DOHH2 (cell line): ENCODE data around the gene BTBD10.

ENCODE experiments used
- H3F3A ChIP-seq: fragments of 200-600 bp; sonication (generic), shearing (Covaris generic); 2 replicates; pipeline ENCODE4 v1.6.0; 2016; ENCODE audit warnings: antibody characterized with exemption, mild to moderate bottlenecking; ENCODE audit not compliant: control insufficient read depth, insufficient read depth
- H3K27ac ChIP-seq: fragments of 200-600 bp; sonication (generic); 2 replicates; pipeline ENCODE4 v1.5.1; 2014; ENCODE audit warnings: low read depth, mild to moderate bottlenecking, low read length, moderate library complexity
- H3K27me3 ChIP-seq: fragments of 200-600 bp; sonication (generic); 2 replicates; pipeline ENCODE4 v1.6.1; 2014; ENCODE audit warnings: mild to moderate bottlenecking, low read length, mixed read lengths; ENCODE audit not compliant: control insufficient read depth
- H3K36me3 ChIP-seq: fragments of 200-600 bp; sonication (generic); 2 replicates; pipeline ENCODE4 v1.6.1; 2014; ENCODE audit warnings: mild to moderate bottlenecking, low read length, moderate library complexity, mixed read lengths; ENCODE audit not compliant: control insufficient read depth
- H3K4me1 ChIP-seq: fragments of 200-600 bp; sonication (generic); 2 replicates; pipeline ENCODE4 v1.6.1; 2014; ENCODE audit warnings: mild to moderate bottlenecking, low read length, mixed read lengths; ENCODE audit not compliant: control insufficient read depth
- H3K4me2 ChIP-seq: fragments of 200-600 bp; sonication (generic); 2 replicates; pipeline ENCODE4 v1.6.0; 2014; ENCODE audit warnings: mild to moderate bottlenecking, low read length, moderate library complexity
- H3K4me3 ChIP-seq: fragments of 200-600 bp; sonication (generic); 2 replicates; pipeline ENCODE4 v1.5.1; 2014; ENCODE audit warnings: mild to moderate bottlenecking, low read length, mixed read lengths
- H3K79me2 ChIP-seq: fragments of 200-600 bp; sonication (generic); 2 replicates; pipeline ENCODE4 v1.6.1; 2014; ENCODE audit warnings: mild to moderate bottlenecking, low read length, mixed read lengths; ENCODE audit not compliant: control insufficient read depth
- H3K9me2 ChIP-seq: fragments of 200-600 bp; sonication (generic); replicated peaks from 2 replicates; pipeline ENCODE4 v1.6.1; 2014; ENCODE audit warnings: mild to moderate bottlenecking, low read length, mixed read lengths; ENCODE audit not compliant: control insufficient read depth
- H3K9me3 ChIP-seq: fragments of 200-600 bp; sonication (generic); 2 replicates; pipeline ENCODE4 v1.6.1; 2014; ENCODE audit warnings: antibody characterized with exemption, low read length, mixed read lengths; ENCODE audit not compliant: control insufficient read depth, insufficient read depth
- H4K20me1 ChIP-seq: fragments of 200-600 bp; sonication (generic); 2 replicates; pipeline ENCODE4 v1.6.0; 2014; ENCODE audit warnings: low read depth, mild to moderate bottlenecking, antibody characterized with exemption, low read length, moderate library complexity; ENCODE audit not compliant: control insufficient read depth, insufficient read depth
- EZH2phosphoT487 ChIP-seq: fragments of 200-600 bp; sonication (generic); IDR thresholded peaks from 2 replicates; pipeline ENCODE4 v1.6.1; 2017; ENCODE audit warnings: borderline replicate concordance, mild to moderate bottlenecking, antibody characterized with exemption, low read length, moderate library complexity, mixed read lengths
- TF ChIP-seq, protein P1 (sequence below): fragments of 200-600 bp; sonication (generic); IDR thresholded peaks from one replicate; pipeline ENCODE4 v1.5.1; 2014; ENCODE audit warnings: antibody characterized with exemption, mild to moderate bottlenecking, low read depth, low read length; ENCODE audit not compliant: poor library complexity, severe bottlenecking

BTBD10 gene

DNA sequence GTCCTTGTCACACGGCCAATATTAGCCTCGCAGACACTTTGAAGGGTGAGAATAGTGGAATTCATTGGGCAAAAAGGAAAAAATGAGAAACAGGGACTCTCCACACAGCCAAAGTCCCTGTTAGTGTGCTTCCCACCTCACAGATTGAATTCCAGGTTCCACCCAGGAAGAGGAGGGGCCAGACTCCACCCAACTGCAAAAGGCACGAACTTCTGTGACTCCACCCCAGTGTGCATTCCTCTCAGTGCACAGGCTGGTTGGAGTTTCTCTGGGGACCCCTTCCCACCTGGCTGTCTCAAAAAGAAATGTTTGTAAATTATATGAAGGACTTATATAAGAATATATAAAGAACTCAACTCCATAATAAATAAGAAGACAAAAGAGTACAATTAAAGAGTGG lies 12.1 kb upstream of the BTBD10 start:
- Histone ChIP-seq H3K27ac (no peak overlapping the region), H3K4me2 (no peak overlapping the region), H3K79me2 (no peaks in the 10 kb centered on the region), H3K9me2 (no peaks in the 10 kb centered on the region), H3K36me3 (no peaks in the 10 kb centered on the region), H3K9me3 (no peaks in the 10 kb centered on the region), H3K4me1 (no peaks in the 10 kb centered on the region), H4K20me1 (no peaks in the 10 kb centered on the region), H3K27me3 (peaks cover 7% of the 10 kb centered on the region; the same call in 1 of the 2 replicates), H3F3A (no peaks in the 10 kb centered on the region), H3K4me3 (no peak overlapping the region)
- no peak for TF ChIP-seq EZH2phosphoT487
- TF ChIP-seq, protein P1, sequence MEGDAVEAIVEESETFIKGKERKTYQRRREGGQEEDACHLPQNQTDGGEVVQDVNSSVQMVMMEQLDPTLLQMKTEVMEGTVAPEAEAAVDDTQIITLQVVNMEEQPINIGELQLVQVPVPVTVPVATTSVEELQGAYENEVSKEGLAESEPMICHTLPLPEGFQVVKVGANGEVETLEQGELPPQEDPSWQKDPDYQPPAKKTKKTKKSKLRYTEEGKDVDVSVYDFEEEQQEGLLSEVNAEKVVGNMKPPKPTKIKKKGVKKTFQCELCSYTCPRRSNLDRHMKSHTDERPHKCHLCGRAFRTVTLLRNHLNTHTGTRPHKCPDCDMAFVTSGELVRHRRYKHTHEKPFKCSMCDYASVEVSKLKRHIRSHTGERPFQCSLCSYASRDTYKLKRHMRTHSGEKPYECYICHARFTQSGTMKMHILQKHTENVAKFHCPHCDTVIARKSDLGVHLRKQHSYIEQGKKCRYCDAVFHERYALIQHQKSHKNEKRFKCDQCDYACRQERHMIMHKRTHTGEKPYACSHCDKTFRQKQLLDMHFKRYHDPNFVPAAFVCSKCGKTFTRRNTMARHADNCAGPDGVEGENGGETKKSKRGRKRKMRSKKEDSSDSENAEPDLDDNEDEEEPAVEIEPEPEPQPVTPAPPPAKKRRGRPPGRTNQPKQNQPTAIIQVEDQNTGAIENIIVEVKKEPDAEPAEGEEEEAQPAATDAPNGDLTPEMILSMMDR = no peak

DNA sequence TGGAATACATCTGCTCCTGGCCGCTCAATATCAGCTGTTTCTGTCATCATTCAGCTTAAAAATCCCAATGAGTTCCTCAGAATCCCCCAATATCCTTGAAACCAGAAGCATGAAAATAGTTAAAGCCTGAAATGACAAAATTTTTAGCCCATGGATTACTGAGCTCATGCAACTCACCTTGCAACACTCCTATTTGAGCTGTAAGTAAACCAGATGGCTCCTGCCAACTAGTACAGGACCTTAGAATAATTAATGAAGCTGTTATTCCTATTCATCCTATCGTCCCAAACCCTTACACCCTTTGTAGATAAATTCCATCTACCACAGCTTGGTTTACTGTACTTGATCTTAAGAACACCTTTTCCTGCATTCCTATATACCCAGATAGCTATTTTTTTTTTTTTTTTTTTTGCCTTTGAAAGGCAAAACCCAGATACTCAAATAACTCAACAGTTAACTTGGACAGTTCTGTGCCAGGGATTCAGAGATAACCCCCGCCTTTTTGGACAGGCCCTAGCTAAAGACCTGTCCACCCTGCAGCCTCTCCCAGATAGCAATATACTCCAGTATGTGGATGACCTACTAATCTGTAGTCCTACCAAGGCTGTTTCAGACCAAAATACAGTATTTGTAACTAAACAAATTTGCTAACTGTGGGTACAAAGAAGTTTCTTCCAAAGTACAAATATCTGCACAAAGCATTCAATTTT lies 10.1 kb upstream of the BTBD10 start:
- H3K9me2 ChIP-seq = no peaks in the 10 kb centered on the region
- no peak for TF ChIP-seq EZH2phosphoT487
- TF ChIP-seq, protein P1 = no peak
- no peak overlapping the region for H3K4me3 ChIP-seq
- H3K27ac ChIP-seq = no peak overlapping the region
- H3K9me3 ChIP-seq = no peaks in the 10 kb centered on the region
- H3F3A ChIP-seq = no peaks in the 10 kb centered on the region
- no peaks in the 10 kb centered on the region for H3K36me3 ChIP-seq
- H4K20me1 ChIP-seq = no peaks in the 10 kb centered on the region
- 0 out of 2 replicates have a peak, but pooled peaks cover 5% of the 10 kb centered on the region for H3K27me3 ChIP-seq
- H3K4me2 ChIP-seq = no peak overlapping the region
- H3K79me2 ChIP-seq = no peaks in the 10 kb centered on the region
- H3K4me1 ChIP-seq = no peaks in the 10 kb centered on the region

DNA sequence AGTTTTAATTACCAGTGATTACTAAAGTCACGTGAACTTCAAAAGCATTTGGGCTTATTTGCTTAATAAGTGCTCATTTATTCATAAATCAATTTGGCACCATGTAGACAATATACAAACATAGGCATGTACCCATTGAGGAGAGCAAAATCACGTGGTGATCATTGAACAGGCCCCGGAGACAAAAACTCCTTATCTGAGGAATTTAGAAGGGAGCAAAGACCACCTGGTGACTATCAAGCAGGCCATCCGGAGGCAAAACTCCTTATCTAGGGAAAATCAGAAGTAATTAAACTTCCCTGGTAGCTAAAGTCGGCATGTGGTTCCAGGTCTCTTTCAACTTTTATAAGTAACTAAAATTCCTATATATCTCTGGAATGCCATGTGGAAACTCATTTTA lies 5.7 kb upstream of the BTBD10 start:
- no peaks in the 10 kb centered on the region for H3K9me2 ChIP-seq
- no peak overlapping the region for H3K4me3 ChIP-seq
- H3K9me3 ChIP-seq = no peaks in the 10 kb centered on the region
- no peaks in the 10 kb centered on the region for H3K36me3 ChIP-seq
- peaks cover 2% of the 10 kb centered on the region; the same call in 1 of the 2 replicates for H3F3A ChIP-seq
- no peak for TF ChIP-seq EZH2phosphoT487
- TF ChIP-seq, protein P1 = no peak
- no peak overlapping the region for H3K4me2 ChIP-seq
- H3K27me3 ChIP-seq = 0 out of 2 replicates have a peak, but pooled peaks cover 5% of the 10 kb centered on the region
- H3K27ac ChIP-seq = no peak overlapping the region
- H3K79me2 ChIP-seq = peaks cover 2% of the 10 kb centered on the region; the same call in 1 of the 2 replicates
- no peaks in the 10 kb centered on the region for H4K20me1 ChIP-seq
- H3K4me1 ChIP-seq = peaks cover 6% of the 10 kb centered on the region
